Measurements from ENCODE around the gene FOXK1. TPM values are rescaled to one million over a fixed set of nuclear protein-coding genes. Genes with fewer than 3 reads are reported as not detected.
A peak's percentile ranks its signal among the peaks of the same experiment; 100 is the strongest.

FOXK1 gene
- total and polyA plus RNA-seq, 2 of the 13 experiments (the other 11 are each of a cell fraction or from before 2014, with no cell fraction given): 4.6 to 8.8 TPM

- TF ChIP-seq SOX13 (IDR thresholded peaks at IDR 0.05): no peak
- 0 out of 4 replicates have a peak, but pooled peaks of 1 of the 2 experiments have one; percentile 10 for TF ChIP-seq SOX13 (CRISPR knock-in tag; conservative IDR thresholded peaks at IDR 0.05 in 1 of 2, IDR thresholded peaks at IDR 0.05 in 1 of 2)
- no peak for TF ChIP-seq NFKB2 (CRISPR knock-in tag; IDR thresholded peaks at IDR 0.05; ENCODE audit: borderline replicate concordance)
- TF ChIP-seq HNRNPH1 (optimal IDR thresholded peaks at IDR 0.05; ENCODE audit: low read depth, low read length): no peak
- no peak for TF ChIP-seq POGZ (CRISPR knock-in tag; IDR thresholded peaks at IDR 0.05)
- no peak for TF ChIP-seq KDM5A (IDR thresholded peaks at IDR 0.05; ENCODE audit: borderline replicate concordance, low read length)
- no peak for TF ChIP-seq ZKSCAN8 (CRISPR knock-in tag; IDR thresholded peaks at IDR 0.05; ENCODE audit: borderline replicate concordance)
- no peak for TF ChIP-seq SSRP1 (CRISPR knock-in tag; IDR thresholded peaks at IDR 0.05)
- TF ChIP-seq, protein P1, sequence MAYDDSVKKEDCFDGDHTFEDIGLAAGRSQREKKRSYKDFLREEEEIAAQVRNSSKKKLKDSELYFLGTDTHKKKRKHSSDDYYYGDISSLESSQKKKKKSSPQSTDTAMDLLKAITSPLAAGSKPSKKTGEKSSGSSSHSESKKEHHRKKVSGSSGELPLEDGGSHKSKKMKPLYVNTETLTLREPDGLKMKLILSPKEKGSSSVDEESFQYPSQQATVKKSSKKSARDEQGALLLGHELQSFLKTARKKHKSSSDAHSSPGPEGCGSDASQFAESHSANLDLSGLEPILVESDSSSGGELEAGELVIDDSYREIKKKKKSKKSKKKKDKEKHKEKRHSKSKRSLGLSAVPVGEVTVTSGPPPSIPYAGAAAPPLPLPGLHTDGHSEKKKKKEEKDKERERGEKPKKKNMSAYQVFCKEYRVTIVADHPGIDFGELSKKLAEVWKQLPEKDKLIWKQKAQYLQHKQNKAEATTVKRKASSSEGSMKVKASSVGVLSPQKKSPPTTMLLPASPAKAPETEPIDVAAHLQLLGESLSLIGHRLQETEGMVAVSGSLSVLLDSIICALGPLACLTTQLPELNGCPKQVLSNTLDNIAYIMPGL (CRISPR knock-in tag; IDR thresholded peaks at IDR 0.05; ENCODE audit: borderline replicate concordance in 1 of 2, low read depth in 1 of 2): peak in 1 of 2 experiments; percentile 61; a peak in 2 of 4 replicates
- TF ChIP-seq NR2C2 (CRISPR knock-in tag; IDR thresholded peaks at IDR 0.05; ENCODE audit: borderline replicate concordance): peak; percentile 61
- TF ChIP-seq ZSCAN12 (CRISPR knock-in tag; IDR thresholded peaks at IDR 0.05): no peak
- no peak for TF ChIP-seq ZNF260 (CRISPR knock-in tag; IDR thresholded peaks at IDR 0.05; ENCODE audit: borderline replicate concordance, low read depth)
- no peak for TF ChIP-seq RAD51 (IDR thresholded peaks at IDR 0.05; ENCODE audit: borderline replicate concordance)
- no peak for TF ChIP-seq ETV6 (CRISPR knock-in tag; conservative IDR thresholded peaks at IDR 0.05)
- no peak for TF ChIP-seq GLMP (CRISPR knock-in tag; IDR thresholded peaks at IDR 0.05; ENCODE audit: borderline replicate concordance)
- TF ChIP-seq ZNF768 (CRISPR knock-in tag; IDR thresholded peaks at IDR 0.05): no peak; the same call in 1 of the 2 replicates
- TF ChIP-seq SRY (CRISPR knock-in tag; IDR thresholded peaks at IDR 0.05): no peak; the same call in 1 of the 2 replicates
- no peak for TF ChIP-seq TFE3 (CRISPR knock-in tag; IDR thresholded peaks at IDR 0.05)
- no peak for TF ChIP-seq NONO (IDR thresholded peaks at IDR 0.05)
- TF ChIP-seq NONO (CRISPR knock-in tag; conservative IDR thresholded peaks at IDR 0.05): no peak
- no peak for TF ChIP-seq ZNF20 (CRISPR knock-in tag; IDR thresholded peaks at IDR 0.05)
- no peak for TF ChIP-seq GATAD1 (CRISPR knock-in tag; IDR thresholded peaks at IDR 0.05)
- TF ChIP-seq TARDBP (CRISPR knock-in tag; IDR thresholded peaks at IDR 0.05): no peak
- TF ChIP-seq ZNF34 (CRISPR knock-in tag; IDR thresholded peaks at IDR 0.05; ENCODE audit: borderline replicate concordance): no peak
- TF ChIP-seq TAF15 (IDR thresholded peaks at IDR 0.05; ENCODE audit: low read depth, low read length, poor library complexity, severe bottlenecking): no peak
- TF ChIP-seq ZNF879 (CRISPR knock-in tag; IDR thresholded peaks at IDR 0.05): no peak
- no peak; the same call in 1 of the 2 replicates for TF ChIP-seq ZNF350 (CRISPR knock-in tag; IDR thresholded peaks at IDR 0.05; ENCODE audit: borderline replicate concordance, low read depth)
Observed at GRCh38 chr7:4683043-4683883, 1.2 kb downstream of the FOXK1 start (continued).

Measured in HepG2 (cell line).